EH (cell line): ENCODE results near the gene LINC00632.

ENCODE experiments used
- DNase-seq: peaks from one replicate; pipeline ENCODE4 v3.0.0-alpha.2; 2015; ENCODE audit warnings: low read depth

LINC00632 gene

DNA sequence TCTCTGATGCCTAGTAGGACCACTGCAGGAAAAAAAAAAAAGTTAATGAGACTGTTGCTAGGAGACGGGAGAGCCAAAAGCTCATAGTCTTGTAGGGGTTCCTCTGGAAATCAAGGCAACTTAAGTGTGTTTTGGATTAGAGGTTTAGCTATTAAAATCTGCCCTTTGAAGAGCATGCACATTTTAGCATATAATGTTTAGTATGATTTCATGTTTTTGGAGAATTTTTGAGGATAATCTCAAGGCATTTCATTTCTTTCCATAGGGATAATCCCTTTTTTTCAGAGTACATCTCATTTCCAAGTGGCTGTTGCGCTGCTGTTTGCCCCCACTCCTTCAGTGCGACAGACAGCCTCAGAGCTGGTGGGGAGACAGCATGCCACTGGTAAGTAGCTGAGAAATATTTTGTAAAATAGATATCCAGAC lies at the start of gene LINC00632:
Gene LINC00632, plus strand, starts transcription at position 339 of the 426 bp plus-strand sequence.
- DNase-seq: no peak

DNA sequence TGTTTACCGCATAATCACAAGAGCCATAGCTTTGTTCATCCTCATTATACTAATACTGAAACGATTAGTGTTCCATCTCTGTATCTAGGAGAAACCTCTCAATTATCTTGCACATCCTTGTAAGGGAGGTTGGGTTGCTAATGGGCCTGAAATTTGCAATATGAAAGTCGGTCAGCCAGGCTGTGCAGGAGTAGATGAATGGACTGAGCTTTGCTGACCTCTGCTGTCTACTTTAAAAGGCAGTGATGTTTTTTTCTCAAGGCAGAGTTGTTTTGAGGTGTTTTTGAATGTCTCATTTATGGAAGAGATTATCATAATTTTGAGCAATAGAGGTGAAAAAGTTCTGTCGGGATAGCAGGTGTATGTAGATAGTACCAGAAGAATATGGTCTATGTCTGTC lies 47.9 kb upstream of the LINC00632 start:
- DNase-seq: peak; percentile 2

DNA sequence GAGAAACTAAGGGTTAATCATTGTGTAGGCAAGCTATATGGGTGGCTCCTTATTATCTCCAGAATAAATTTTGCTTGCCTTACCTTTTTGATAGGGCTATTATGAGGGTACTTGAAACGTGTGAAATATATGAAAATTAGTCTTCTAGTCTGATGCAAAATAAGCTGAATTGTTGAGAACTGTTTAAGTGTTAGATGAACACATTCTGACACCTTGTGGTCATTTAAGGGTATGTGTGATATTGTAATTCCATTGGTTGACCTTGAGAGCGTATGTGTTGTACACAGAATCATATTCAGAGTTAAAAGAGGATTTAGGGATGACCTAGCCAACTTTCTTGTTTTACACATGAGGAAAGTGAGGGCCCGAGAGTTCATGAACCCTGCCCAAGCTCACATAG lies 44.6 kb upstream of the LINC00632 start:
- peak; percentile 12 for DNase-seq

- no peak for DNase-seq
Observed at GRCh38 chrX:140672840-140673731, 36.5 kb upstream of the LINC00632 start.

DNA sequence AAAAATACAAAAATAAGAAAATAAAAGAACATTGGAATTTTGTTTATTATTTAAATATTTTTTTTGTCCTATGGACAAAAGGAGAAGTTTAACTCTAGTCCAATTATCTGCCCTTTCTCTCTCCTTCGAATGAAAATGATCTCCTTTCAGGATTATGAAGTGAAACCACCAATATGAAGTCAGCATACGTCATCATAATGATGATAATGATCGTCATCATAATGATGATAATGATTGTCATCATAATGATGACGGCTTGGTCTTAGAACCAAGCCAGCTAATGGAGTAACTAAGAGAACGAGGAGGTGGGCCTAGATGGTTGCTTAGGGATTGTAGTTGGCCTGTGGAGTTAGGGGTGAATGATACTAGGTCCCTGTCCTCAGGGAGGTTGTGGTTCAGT lies 21.9 kb upstream of the LINC00632 start:
- DNase-seq: no peak

DNA sequence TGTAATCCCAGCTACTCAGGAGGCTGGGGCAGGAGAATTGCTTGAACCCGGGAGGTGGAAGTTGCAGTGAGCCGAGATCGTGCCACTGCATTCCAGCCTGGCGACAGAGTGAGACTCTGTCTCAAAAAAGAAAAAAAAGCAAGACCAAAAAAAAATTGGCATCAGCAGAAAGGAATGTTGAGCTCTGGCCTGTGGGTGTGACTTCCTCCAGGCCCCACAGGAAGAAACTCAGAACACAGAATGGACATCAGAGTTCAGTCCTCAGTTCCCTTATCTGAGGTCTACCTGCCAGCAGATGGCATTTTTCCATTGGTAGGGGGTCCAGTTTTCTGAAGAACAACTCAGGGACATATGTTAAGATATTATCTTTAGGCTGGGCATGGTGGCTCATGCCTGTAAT lies 18.0 kb upstream of the LINC00632 start:
- peak; percentile 38 for DNase-seq

DNA sequence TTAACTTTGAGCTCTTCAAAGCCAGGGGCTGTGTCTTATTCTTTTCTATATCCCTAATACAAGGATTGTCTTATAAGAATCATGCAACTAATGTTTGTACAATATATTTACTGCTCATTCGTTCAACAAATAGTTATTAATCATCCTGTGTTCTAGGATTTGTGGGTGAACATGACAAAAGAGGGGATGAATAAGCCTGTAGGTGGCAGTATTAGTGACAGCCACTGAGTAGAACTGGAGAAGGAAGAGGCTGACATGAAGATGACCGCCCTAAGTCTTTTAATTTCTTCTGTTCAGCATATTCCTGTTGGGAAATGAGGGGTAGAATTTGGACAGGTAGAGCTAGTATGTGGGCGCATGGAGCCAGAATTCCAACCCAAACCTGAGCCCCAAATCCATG lies 11.9 kb upstream of the LINC00632 start:
- DNase-seq: no peak

GRCh38 chrX:140701480-140701879 lies 8.1 kb upstream of the LINC00632 start:
- DNase-seq: peak; percentile 19

DNA sequence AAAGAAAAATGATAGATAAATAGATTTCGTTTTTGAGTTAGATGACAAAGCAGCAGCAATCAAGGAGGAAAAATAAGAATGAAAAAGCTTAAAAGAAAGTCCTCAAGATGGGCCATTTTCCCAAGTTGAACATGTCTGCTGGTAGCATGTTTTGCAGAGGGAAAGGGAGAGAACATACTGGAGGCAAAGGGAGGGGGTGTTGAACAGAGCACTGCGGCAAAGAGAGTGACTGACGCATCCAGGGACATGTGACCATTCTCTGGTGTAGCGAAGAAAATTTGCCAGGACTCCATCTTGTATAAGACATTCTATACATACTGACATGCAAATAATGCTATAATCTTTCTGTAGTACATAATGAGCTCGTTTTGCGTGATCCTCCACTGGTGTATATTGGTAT lies 1.2 kb downstream of the LINC00632 start:
- DNase-seq: no peak

GRCh38 chrX:140711894-140712293 lies 2.3 kb downstream of the LINC00632 start:
- DNase-seq: no peak

- peak; percentile 30 for DNase-seq
Observed at GRCh38 chrX:140712413-140713173, 3.0 kb downstream of the LINC00632 start.

DNA sequence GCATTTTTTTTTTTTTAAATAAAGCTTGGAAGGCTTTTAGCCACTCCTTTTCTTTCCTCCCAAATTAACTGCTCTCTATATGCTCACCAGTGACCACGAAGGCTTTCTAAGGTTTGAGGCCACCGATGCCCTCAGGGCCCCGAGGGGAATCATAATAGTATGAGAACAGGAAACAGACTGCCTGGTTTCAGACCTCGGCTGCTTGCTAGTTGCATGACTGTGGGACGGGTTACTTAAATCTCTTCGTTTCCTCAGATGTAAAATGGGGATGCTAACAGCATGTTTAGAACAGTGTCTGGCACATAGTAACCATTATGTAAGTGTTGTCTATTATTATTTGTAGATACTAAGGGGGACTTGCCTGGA lies 3.6 kb downstream of the LINC00632 start:
- peak; percentile 9 for DNase-seq

GRCh38 chrX:140715787-140716186 lies 6.2 kb downstream of the LINC00632 start:
- peak; percentile 0 for DNase-seq

- DNase-seq: peak; percentile 2
Observed at GRCh38 chrX:140723121-140723715, 13.7 kb downstream of the LINC00632 start.

DNA sequence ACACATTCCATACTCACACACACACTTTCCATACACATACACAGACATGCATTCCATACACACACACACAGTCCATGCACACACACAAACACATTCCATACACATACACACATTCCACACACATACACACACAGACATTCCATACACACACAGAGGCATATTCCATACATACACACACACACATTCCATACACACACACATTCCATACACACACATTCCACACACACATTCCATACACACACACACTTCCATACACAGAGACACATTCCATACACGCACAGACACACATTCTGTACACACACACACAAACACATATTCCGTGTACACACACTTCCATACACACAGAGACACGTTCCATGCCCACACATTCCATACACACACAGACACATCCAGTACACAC lies 14.8 kb downstream of the LINC00632 start:
- no peak for DNase-seq

DNA sequence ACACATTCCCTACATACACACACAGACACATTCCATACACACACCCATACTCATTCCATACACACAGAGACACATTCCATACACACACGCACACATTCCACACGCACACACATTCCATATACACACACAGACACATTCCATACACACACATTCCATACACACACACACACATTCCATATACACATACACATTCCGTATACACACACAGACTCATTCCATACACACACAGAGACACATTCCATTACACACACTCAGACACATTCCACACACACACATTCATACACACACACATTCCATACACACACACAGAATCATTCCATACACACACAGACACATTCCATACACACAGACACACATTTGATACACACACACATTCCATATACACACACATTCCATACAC lies 15.2 kb downstream of the LINC00632 start:
- no peak for DNase-seq

DNA sequence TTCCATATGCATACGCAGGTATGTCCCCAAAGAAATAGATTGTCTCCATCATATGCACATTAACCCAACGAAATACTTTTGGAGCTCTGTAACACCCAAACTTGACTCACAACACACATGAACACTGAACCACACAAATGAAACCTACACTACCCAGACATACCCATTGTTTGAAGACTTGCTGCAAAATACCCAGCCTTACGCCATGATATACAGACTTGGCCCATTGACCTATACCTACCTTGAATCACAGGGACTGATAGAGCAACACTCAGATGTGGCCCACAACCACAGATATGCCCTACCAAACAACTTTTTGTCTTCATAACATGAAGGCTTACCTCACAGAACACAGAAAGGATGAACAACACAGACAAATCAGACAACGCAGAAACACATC lies 15.9 kb downstream of the LINC00632 start:
- no peak for DNase-seq

DNA sequence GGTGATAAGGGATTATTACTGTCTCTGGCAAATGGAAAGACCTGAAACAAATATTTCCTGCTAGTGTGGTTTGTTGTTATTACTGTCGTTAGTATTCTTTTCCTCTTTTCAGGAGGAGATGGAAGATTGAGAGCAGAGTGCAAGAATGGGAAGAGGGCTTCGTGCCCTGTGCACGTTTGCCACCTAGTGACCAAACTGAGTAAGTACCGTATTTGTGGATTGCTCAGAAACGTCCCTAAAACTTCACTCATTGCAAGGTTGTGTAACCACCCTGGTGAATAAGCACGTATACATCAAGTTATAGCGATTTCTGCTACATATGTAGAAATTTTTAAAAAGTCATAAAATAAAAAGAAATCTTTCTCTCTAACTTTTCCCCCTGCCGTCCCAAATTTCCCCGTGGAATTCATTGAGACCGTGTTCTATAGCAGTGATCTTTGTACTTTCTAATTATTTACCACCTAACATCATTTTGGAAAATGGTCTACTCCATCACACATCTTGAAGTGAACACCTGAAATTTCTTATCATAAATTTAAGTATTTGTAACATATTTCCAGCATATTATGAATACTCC lies 24.3 kb downstream of the LINC00632 start:
- peak; percentile 40 for DNase-seq

DNA sequence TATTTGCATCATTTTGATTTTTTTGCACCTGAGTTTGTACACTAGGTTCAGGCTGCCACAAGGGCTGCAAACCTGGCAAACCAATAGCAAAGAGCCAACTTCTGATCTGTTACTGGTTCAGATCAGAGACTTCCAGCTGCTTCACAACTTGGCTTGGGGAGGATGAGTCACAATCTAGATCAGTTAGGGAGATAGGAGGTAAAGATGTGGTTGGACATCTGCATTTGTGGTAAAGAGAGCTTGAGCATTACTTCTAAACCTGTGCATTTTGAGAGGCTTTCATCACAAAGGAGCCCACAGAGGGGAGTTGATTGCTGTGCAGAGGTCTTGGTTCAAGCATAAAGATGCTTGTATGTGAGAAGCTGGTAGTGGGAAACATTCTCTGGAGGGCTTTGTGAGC lies 34.5 kb downstream of the LINC00632 start:
- peak; percentile 2 for DNase-seq

GRCh38 chrX:140756941-140757340 lies 47.4 kb downstream of the LINC00632 start:
- DNase-seq: no peak

DNA sequence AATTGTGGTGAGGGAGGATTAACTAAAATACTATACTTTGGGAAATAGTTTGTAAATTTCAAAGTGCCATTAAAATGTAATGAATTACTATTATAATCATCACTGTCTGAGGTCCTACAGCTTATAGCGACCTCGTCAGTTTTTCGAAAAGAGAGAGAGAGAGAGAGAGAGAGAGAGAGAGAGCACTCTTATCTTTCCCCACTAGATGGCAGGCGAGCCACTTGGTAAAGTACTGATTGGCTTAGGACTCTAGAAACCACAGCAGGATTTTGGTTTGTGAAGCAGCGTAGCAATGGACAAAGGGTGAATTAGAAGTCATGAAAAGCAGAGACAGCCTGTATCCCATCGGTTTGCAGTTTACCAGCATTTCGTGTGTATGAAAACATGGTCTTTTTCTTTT lies 52.5 kb downstream of the LINC00632 start:
- peak; percentile 60 for DNase-seq

- DNase-seq: peak; percentile 79
Observed at GRCh38 chrX:140764401-140764919, 54.9 kb downstream of the LINC00632 start.
